ENCODE data around the gene MYRIP. TPM values are rescaled to one million over a fixed set of nuclear protein-coding genes. Genes with fewer than 3 reads are reported as not detected.

The MYRIP gene
- total and polyA plus RNA-seq, 2 experiments from 2014 or later: 1.5 to 1.8 TPM

DNA sequence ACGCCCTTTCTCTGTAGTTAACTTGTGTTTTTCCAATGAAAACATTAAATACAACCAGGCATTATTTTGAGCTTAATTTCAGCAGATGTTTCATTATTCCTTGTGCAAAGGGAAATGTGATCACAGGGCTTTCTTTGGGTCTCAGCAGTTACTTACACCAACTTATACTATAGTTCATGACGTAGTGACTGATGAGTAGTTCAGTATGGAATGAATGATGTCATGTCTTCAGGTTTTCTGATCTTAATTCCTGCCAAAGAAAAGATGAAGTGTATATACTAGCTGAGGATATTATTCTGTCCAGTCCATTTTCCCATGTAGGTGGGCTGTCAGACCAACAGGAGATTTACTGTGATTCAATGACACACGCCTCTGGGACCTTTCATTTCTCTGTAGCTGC is 61.3 kb downstream of the MYRIP start (continued):
- TF ChIP-seq JUNB (IDR thresholded peaks at IDR 0.05; ENCODE audit: unreplicated experiment) (no peak), ZNF114 (CRISPR knock-in tag; IDR thresholded peaks at IDR 0.05) (no peak), NANOG (IDR thresholded peaks at IDR 0.05; ENCODE audit: borderline replicate concordance) (no peak), CREB1 (CRISPR knock-in tag; IDR thresholded peaks at IDR 0.05; ENCODE audit: low read depth) (no peak)
- TF ChIP-seq, protein P1, sequence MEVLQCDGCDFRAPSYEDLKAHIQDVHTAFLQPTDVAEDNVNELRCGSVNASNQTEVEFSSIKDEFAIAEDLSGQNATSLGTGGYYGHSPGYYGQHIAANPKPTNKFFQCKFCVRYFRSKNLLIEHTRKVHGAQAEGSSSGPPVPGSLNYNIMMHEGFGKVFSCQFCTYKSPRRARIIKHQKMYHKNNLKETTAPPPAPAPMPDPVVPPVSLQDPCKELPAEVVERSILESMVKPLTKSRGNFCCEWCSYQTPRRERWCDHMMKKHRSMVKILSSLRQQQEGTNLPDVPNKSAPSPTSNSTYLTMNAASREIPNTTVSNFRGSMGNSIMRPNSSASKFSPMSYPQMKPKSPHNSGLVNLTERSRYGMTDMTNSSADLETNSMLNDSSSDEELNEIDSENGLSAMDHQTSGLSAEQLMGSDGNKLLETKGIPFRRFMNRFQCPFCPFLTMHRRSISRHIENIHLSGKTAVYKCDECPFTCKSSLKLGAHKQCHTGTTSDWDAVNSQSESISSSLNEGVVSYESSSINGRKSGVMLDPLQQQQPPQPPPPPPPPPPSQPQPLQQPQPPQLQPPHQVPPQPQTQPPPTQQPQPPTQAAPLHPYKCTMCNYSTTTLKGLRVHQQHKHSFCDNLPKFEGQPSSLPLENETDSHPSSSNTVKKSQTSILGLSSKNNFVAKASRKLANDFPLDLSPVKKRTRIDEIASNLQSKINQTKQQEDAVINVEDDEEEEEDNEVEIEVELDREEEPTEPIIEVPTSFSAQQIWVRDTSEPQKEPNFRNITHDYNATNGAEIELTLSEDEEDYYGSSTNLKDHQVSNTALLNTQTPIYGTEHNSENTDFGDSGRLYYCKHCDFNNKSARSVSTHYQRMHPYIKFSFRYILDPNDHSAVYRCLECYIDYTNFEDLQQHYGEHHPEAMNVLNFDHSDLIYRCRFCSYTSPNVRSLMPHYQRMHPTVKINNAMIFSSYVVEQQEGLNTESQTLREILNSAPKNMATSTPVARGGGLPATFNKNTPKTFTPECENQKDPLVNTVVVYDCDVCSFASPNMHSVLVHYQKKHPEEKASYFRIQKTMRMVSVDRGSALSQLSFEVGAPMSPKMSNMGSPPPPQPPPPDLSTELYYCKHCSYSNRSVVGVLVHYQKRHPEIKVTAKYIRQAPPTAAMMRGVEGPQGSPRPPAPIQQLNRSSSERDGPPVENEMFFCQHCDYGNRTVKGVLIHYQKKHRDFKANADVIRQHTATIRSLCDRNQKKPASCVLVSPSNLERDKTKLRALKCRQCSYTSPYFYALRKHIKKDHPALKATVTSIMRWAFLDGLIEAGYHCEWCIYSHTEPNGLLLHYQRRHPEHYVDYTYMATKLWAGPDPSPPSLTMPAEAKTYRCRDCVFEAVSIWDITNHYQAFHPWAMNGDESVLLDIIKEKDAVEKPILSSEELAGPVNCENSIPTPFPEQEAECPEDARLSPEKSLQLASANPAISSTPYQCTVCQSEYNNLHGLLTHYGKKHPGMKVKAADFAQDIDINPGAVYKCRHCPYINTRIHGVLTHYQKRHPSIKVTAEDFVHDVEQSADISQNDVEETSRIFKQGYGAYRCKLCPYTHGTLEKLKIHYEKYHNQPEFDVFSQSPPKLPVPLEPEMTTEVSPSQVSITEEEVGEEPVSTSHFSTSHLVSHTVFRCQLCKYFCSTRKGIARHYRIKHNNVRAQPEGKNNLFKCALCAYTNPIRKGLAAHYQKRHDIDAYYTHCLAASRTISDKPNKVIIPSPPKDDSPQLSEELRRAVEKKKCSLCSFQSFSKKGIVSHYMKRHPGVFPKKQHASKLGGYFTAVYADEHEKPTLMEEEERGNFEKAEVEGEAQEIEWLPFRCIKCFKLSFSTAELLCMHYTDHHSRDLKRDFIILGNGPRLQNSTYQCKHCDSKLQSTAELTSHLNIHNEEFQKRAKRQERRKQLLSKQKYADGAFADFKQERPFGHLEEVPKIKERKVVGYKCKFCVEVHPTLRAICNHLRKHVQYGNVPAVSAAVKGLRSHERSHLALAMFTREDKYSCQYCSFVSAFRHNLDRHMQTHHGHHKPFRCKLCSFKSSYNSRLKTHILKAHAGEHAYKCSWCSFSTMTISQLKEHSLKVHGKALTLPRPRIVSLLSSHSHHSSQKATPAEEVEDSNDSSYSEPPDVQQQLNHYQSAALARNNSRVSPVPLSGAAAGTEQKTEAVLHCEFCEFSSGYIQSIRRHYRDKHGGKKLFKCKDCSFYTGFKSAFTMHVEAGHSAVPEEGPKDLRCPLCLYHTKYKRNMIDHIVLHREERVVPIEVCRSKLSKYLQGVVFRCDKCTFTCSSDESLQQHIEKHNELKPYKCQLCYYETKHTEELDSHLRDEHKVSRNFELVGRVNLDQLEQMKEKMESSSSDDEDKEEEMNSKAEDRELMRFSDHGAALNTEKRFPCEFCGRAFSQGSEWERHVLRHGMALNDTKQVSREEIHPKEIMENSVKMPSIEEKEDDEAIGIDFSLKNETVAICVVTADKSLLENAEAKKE (CRISPR knock-in tag; IDR thresholded peaks at IDR 0.05): no peak

DNA sequence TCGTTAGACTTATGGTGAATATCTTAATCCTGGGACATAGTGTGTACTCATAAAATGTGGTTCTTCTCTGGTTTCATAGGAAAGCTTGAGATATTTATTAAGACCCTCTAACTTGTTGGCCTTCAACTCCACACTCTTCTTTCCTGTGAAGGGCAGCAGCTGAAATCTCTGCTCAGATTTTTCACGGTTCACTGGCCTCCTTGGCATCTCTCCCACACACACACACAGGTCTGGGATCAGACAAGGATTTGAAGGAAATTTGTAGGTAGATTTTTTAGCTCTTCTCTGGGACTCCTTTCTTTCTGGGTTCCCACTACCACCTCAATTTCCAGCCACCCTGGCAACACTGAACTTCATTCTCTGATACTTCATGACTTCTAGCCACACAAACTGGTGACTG is 70.2 kb downstream of the MYRIP start:
- Histone ChIP-seq H3K36me3 (ENCODE audit: insufficient read depth) (peaks cover 5% of the 10 kb centered on the region; the same call in 1 of the 2 replicates), H3K9me2 (ENCODE audit: insufficient read depth) (no peaks in the 10 kb centered on the region), H3K4me3 (no peak overlapping the region), H2AFZ (no peak overlapping the region), H3F3A (replicated peaks; ENCODE audit: low read depth) (no peaks in the 10 kb centered on the region), H3K4me2 (no peak overlapping the region), H3K79me2 (replicated peaks; ENCODE audit: insufficient read depth) (no peaks in the 10 kb centered on the region), H3K4me1 (ENCODE audit: insufficient read depth) (no peaks in the 10 kb centered on the region), H4K20me1 (replicated peaks; ENCODE audit: insufficient read depth) (no peaks in the 10 kb centered on the region), H3K27ac (ENCODE audit: low read depth) (no peak overlapping the region), H3K27me3 (ENCODE audit: insufficient read depth) (no peaks in the 10 kb centered on the region)
- Mint-ChIP-seq H3K27me3 (ENCODE audit: insufficient read depth, low read depth, poor library complexity) (peaks cover 2% of the 10 kb centered on the region), H3K9me3 (peaks cover 24% of the 10 kb centered on the region), H3K36me3 (ENCODE audit: low read depth) (peaks cover 10% of the 10 kb centered on the region; the same call in 2 of the 3 replicates), H3K4me1 (no peaks in the 10 kb centered on the region), H3K4me3 (no peak overlapping the region), H3K27ac (no peak overlapping the region)
- DNase-seq (ENCODE audit: low spot score) (no peak), ATAC-seq (no peak)
- TF ChIP-seq JUNB (IDR thresholded peaks at IDR 0.05; ENCODE audit: unreplicated experiment) (no peak), EZH2 (IDR thresholded peaks at IDR 0.05; ENCODE audit: low read depth, unreplicated experiment) (no peak), STAT1 (IDR thresholded peaks at IDR 0.05; ENCODE audit: unreplicated experiment) (no peak), POLR2AphosphoS5 (IDR thresholded peaks at IDR 0.05; ENCODE audit: low read depth) (no peak), NANOG (IDR thresholded peaks at IDR 0.05; ENCODE audit: borderline replicate concordance) (no peak)
- TF ChIP-seq, protein P1 (CRISPR knock-in tag; IDR thresholded peaks at IDR 0.05): no peak
- TF ChIP-seq, protein P2, sequence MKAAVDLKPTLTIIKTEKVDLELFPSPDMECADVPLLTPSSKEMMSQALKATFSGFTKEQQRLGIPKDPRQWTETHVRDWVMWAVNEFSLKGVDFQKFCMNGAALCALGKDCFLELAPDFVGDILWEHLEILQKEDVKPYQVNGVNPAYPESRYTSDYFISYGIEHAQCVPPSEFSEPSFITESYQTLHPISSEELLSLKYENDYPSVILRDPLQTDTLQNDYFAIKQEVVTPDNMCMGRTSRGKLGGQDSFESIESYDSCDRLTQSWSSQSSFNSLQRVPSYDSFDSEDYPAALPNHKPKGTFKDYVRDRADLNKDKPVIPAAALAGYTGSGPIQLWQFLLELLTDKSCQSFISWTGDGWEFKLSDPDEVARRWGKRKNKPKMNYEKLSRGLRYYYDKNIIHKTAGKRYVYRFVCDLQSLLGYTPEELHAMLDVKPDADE (IDR thresholded peaks at IDR 0.05): no peak
